MM.1S (cell line): ENCODE results near the gene PTGDR2.
"Not testable (repeated sequence)": the region's sequence is repeated elsewhere in the genome, so short reads cannot be mapped to it uniquely, and the experiment has no call there.

Source experiments
- DNase-seq: peaks from one replicate; pipeline ENCODE4 v3.0.0-alpha.2; 2015
- H2AFZ ChIP-seq: fragments of 300-600 bp; sonication (generic); 2 replicates; pipeline ENCODE4 v1.6.0; 2016; ENCODE audit warnings: antibody characterized with exemption, low read length
- H3F3A ChIP-seq: fragments of 300-600 bp; sonication (generic); 2 replicates; pipeline ENCODE4 v1.6.1; 2016; ENCODE audit warnings: mild to moderate bottlenecking, antibody characterized with exemption, low read length, moderate library complexity, mixed read lengths; ENCODE audit not compliant: insufficient read depth
- H3K27ac ChIP-seq: fragments of 300-600 bp; sonication (generic); 2 replicates; pipeline ENCODE4 v1.5.1; 2016; ENCODE audit warnings: mild to moderate bottlenecking, low read length
- H3K27me3 ChIP-seq: fragments of 300-600 bp; sonication (generic); replicated peaks from 2 replicates; pipeline ENCODE4 v1.6.0; 2016; ENCODE audit warnings: low read length; ENCODE audit not compliant: insufficient read depth
- H3K36me3 ChIP-seq: fragments of 300-600 bp; sonication (generic); replicated peaks from 2 replicates; pipeline ENCODE4 v1.6.1; 2016; ENCODE audit warnings: mild to moderate bottlenecking, low read length, mixed read lengths; ENCODE audit not compliant: insufficient read depth
- H3K4me1 ChIP-seq: fragments of 300-600 bp; sonication (generic); 2 replicates; pipeline ENCODE4 v1.6.1; 2016; ENCODE audit warnings: low read length, mixed read lengths
- H3K4me2 ChIP-seq: fragments of 300-600 bp; sonication (generic); 2 replicates; pipeline ENCODE4 v1.6.0; 2016; ENCODE audit warnings: low read depth, low read length
- H3K4me3 ChIP-seq: fragments of 300-600 bp; sonication (generic); 2 replicates; pipeline ENCODE4 v1.5.1; 2016; ENCODE audit warnings: low read length, mixed read lengths
- H3K79me2 ChIP-seq: fragments of 300-600 bp; sonication (generic); 2 replicates; pipeline ENCODE4 v1.6.1; 2016; ENCODE audit warnings: mixed run types, low read length, mixed read lengths
- H3K9ac ChIP-seq: fragments of 300-600 bp; sonication (generic); 2 replicates; pipeline ENCODE4 v1.6.1; 2016; ENCODE audit warnings: low read length, mixed read lengths
- H3K9me2 ChIP-seq: fragments of 300-600 bp; sonication (generic); replicated peaks from 2 replicates; pipeline ENCODE4 v1.6.1; 2016; ENCODE audit warnings: mild to moderate bottlenecking, low read length, mixed read lengths; ENCODE audit not compliant: insufficient read depth
- H3K9me3 ChIP-seq: fragments of 300-600 bp; sonication (generic); replicated peaks from 2 replicates; pipeline ENCODE4 v1.6.1; 2016; ENCODE audit warnings: mild to moderate bottlenecking, low read length, mixed read lengths; ENCODE audit not compliant: insufficient read depth
- H4K20me1 ChIP-seq: fragments of 300-600 bp; sonication (generic); 2 replicates; pipeline ENCODE4 v1.6.1; 2016; ENCODE audit warnings: mild to moderate bottlenecking, low read length, moderate library complexity, mixed read lengths; ENCODE audit not compliant: insufficient read depth
- CTCF ChIP-seq: fragments of 300-600 bp; sonication (generic); IDR thresholded peaks from 2 replicates; pipeline ENCODE4 v1.5.1; 2016; ENCODE audit warnings: antibody characterized with exemption, low read length, mixed read lengths
- EZH2 ChIP-seq: fragments of 300-600 bp; sonication (generic); optimal IDR thresholded peaks from 2 replicates; pipeline ENCODE3; 2017; ENCODE audit warnings: low read depth, mild to moderate bottlenecking, antibody characterized with exemption, low read length, mixed read lengths
- EZH2phosphoT487 ChIP-seq: fragments of 300-600 bp; sonication (generic); IDR thresholded peaks from 2 replicates; pipeline ENCODE4 v1.6.1; 2018; ENCODE audit warnings: antibody characterized with exemption, low read length

PTGDR2 gene

GRCh38 chr11:60830478-60831142 is 25.1 kb downstream of the PTGDR2 start:
- Histone ChIP-seq H3K4me3 (no peak overlapping the region), H3K27me3 (no peaks in the 10 kb centered on the region), H3K36me3 (no peaks in the 10 kb centered on the region), H4K20me1 (no peaks in the 10 kb centered on the region), H2AFZ (no peak overlapping the region), H3K4me2 (no peak overlapping the region), H3K27ac (no peak overlapping the region), H3F3A (peaks cover 11% of the 10 kb centered on the region; the same call in 1 of the 2 replicates), H3K9ac (no peak overlapping the region), H3K79me2 (no peaks in the 10 kb centered on the region), H3K9me3 (no peaks in the 10 kb centered on the region), H3K9me2 (no peaks in the 10 kb centered on the region), H3K4me1 (peaks cover 27% of the 10 kb centered on the region)
- TF ChIP-seq EZH2phosphoT487 = no peak
- TF ChIP-seq EZH2 = no peak
- no peak for TF ChIP-seq CTCF
- DNase-seq = no peak

DNA sequence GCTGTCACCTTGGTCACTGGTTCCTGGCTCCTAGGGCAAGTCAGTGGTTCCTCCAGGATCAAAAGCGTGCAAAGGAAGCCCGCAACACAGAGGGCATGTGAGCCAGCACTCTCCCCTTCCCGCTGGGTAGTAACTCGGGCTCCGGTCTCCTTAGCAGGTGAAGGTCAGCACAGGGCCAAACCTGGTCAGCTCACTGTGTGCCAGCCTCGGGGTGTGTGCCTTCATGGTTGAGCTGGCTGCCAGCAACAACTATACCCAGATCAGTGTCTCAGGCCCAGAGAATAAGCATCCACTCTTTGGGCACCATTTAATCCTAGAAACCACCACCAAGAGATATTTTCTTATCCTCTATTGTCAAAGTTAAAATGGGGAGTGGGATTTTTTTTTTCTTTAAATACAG is 30.0 kb downstream of the PTGDR2 start:
- no peak for TF ChIP-seq EZH2
- no peak for TF ChIP-seq EZH2phosphoT487

DNA sequence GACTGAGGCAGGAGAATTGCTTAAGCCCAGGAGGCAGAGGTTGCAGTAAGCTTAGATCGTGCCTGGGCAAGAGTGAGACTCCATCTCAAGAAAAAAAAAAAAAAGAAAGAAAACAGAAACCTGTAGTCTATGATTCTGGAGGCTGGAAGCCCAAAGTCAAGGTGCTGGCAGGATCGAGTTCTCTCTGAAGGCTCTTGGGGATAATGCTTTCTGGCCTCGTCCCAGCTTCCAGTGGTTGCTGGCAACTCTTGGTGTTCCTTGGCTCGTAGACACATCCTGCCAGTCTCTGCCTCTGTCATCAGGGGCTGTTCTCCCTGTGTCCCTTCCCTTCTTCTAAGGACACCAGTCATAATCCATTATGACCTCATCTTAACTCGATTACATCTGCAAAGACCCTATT is 30.6 kb downstream of the PTGDR2 start:
- Histone ChIP-seq H4K20me1 (no peaks in the 10 kb centered on the region), H3K9ac (no peak overlapping the region), H3F3A (no peaks in the 10 kb centered on the region), H3K4me3 (no peak overlapping the region), H3K36me3 (no peaks in the 10 kb centered on the region), H3K27me3 (no peaks in the 10 kb centered on the region), H3K9me2 (no peaks in the 10 kb centered on the region), H3K79me2 (no peaks in the 10 kb centered on the region), H3K9me3 (no peaks in the 10 kb centered on the region), H3K27ac (no peak overlapping the region), H2AFZ (no peak overlapping the region), H3K4me2 (no peak overlapping the region), H3K4me1 (no peaks in the 10 kb centered on the region)
- DNase-seq = no peak
- no peak for TF ChIP-seq EZH2
- TF ChIP-seq CTCF = no peak
- TF ChIP-seq EZH2phosphoT487 = no peak

More for the DNA sequence above, 30.0 kb downstream of the PTGDR2 start:
- Histone ChIP-seq H4K20me1 (no peaks in the 10 kb centered on the region), H3K36me3 (no peaks in the 10 kb centered on the region), H3K4me2 (no peak overlapping the region), H3K4me1 (no peaks in the 10 kb centered on the region), H3K9me3 (no peaks in the 10 kb centered on the region), H3K9ac (no peak overlapping the region), H3K27me3 (no peaks in the 10 kb centered on the region), H3K9me2 (no peaks in the 10 kb centered on the region), H3K79me2 (no peaks in the 10 kb centered on the region), H3K27ac (no peak overlapping the region), H3F3A (no peaks in the 10 kb centered on the region), H2AFZ (no peak overlapping the region), H3K4me3 (no peak overlapping the region)
- no peak for DNase-seq

- H2AFZ ChIP-seq, H3K4me1 ChIP-seq, H3K9ac ChIP-seq, H3K27ac ChIP-seq, H3K27me3 ChIP-seq, H3K9me3 ChIP-seq, DNase-seq, H3F3A ChIP-seq, H4K20me1 ChIP-seq, H3K36me3 ChIP-seq, H3K4me2 ChIP-seq, H3K9me2 ChIP-seq, H3K79me2 ChIP-seq, H3K4me3 ChIP-seq: not testable (repeated sequence)
Measured at GRCh38 chr11:60823745-60824306, 31.9 kb downstream of the PTGDR2 start.
